H1 (cell line): ENCODE measurements around the gene RUSC2. TPM values are rescaled to one million over a fixed set of nuclear protein-coding genes. Genes with fewer than 3 reads are reported as not detected.

Experiments
- polyA plus RNA-seq, 7 experiments: library from polyadenylated mRNA; depleted of rRNA in 3 of 7; stranded (reverse) in 5 of 7; unstranded in 2 of 7; fragments of >200 nt in 5 of 7; fragments of 200-250 nt in 2 of 7; gene quantifications; 1 replicate in 5 of 7; 2 replicates in 1 of 7; 4 replicates in 1 of 7; pipeline versions ENCODE4 v1.2.1 to v1.2.3, GENCODE V29; 2011 to 2013; ENCODE audit warnings: missing spikeins in 2 of 7, mixed read lengths in 2 of 7
- total RNA-seq: library from RNA; stranded (reverse); fragmentation: NEBNext Ultra II Directional; extraction: Animal tissue kit (Norgen Biotek cat#: 25700); gene quantifications from 2 replicates; pipeline ENCODE4 v1.2.1, GENCODE V29; 2021
- TF ChIP-seq, protein P1 (sequence below): fragments of 300-600 bp; sonication (generic); IDR thresholded peaks from 2 replicates; pipeline ENCODE4 v1.7.1; 2012; ENCODE audit warnings: low read length, moderate library complexity, mild to moderate bottlenecking, inconsistent platforms; ENCODE audit not compliant: insufficient replicate concordance

RUSC2 gene
- total and polyA plus RNA-seq, 2 of the 8 experiments (the other 6 are each of a cell fraction or from before 2014, with no cell fraction given), result 4.2 to 7.9 TPM

DNA sequence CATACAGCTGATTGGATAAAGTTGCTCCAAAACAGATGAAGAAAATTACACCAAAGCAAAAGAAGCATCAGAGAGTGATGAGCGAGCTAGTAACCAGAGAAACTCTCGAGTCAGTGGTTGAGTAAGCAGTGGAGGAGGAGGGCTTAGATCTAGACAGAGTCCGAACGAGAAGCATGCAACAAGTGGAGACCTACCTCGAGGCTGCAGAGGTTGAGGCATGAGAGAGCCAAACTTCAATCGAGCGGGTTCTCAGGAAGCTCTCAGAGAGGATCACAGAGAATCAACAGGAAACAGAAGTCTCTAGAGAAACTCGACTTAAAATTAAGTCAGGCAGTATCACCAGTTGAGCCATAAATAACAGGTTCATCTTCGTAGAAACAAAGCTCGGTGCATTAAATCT lies 6.1 kb downstream of the RUSC2 start (continued):
- TF ChIP-seq, protein P1, sequence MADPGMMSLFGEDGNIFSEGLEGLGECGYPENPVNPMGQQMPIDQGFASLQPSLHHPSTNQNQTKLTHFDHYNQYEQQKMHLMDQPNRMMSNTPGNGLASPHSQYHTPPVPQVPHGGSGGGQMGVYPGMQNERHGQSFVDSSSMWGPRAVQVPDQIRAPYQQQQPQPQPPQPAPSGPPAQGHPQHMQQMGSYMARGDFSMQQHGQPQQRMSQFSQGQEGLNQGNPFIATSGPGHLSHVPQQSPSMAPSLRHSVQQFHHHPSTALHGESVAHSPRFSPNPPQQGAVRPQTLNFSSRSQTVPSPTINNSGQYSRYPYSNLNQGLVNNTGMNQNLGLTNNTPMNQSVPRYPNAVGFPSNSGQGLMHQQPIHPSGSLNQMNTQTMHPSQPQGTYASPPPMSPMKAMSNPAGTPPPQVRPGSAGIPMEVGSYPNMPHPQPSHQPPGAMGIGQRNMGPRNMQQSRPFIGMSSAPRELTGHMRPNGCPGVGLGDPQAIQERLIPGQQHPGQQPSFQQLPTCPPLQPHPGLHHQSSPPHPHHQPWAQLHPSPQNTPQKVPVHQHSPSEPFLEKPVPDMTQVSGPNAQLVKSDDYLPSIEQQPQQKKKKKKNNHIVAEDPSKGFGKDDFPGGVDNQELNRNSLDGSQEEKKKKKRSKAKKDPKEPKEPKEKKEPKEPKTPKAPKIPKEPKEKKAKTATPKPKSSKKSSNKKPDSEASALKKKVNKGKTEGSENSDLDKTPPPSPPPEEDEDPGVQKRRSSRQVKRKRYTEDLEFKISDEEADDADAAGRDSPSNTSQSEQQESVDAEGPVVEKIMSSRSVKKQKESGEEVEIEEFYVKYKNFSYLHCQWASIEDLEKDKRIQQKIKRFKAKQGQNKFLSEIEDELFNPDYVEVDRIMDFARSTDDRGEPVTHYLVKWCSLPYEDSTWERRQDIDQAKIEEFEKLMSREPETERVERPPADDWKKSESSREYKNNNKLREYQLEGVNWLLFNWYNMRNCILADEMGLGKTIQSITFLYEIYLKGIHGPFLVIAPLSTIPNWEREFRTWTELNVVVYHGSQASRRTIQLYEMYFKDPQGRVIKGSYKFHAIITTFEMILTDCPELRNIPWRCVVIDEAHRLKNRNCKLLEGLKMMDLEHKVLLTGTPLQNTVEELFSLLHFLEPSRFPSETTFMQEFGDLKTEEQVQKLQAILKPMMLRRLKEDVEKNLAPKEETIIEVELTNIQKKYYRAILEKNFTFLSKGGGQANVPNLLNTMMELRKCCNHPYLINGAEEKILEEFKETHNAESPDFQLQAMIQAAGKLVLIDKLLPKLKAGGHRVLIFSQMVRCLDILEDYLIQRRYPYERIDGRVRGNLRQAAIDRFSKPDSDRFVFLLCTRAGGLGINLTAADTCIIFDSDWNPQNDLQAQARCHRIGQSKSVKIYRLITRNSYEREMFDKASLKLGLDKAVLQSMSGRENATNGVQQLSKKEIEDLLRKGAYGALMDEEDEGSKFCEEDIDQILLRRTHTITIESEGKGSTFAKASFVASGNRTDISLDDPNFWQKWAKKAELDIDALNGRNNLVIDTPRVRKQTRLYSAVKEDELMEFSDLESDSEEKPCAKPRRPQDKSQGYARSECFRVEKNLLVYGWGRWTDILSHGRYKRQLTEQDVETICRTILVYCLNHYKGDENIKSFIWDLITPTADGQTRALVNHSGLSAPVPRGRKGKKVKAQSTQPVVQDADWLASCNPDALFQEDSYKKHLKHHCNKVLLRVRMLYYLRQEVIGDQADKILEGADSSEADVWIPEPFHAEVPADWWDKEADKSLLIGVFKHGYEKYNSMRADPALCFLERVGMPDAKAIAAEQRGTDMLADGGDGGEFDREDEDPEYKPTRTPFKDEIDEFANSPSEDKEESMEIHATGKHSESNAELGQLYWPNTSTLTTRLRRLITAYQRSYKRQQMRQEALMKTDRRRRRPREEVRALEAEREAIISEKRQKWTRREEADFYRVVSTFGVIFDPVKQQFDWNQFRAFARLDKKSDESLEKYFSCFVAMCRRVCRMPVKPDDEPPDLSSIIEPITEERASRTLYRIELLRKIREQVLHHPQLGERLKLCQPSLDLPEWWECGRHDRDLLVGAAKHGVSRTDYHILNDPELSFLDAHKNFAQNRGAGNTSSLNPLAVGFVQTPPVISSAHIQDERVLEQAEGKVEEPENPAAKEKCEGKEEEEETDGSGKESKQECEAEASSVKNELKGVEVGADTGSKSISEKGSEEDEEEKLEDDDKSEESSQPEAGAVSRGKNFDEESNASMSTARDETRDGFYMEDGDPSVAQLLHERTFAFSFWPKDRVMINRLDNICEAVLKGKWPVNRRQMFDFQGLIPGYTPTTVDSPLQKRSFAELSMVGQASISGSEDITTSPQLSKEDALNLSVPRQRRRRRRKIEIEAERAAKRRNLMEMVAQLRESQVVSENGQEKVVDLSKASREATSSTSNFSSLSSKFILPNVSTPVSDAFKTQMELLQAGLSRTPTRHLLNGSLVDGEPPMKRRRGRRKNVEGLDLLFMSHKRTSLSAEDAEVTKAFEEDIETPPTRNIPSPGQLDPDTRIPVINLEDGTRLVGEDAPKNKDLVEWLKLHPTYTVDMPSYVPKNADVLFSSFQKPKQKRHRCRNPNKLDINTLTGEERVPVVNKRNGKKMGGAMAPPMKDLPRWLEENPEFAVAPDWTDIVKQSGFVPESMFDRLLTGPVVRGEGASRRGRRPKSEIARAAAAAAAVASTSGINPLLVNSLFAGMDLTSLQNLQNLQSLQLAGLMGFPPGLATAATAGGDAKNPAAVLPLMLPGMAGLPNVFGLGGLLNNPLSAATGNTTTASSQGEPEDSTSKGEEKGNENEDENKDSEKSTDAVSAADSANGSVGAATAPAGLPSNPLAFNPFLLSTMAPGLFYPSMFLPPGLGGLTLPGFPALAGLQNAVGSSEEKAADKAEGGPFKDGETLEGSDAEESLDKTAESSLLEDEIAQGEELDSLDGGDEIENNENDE, result no peak
